ENCODE results near the gene MYNN.

Gene MYNN

GRCh38 chr3:169836078-169836941, 63.1 kb downstream of the MYNN start:
- no peak for DNase-seq

GRCh38 chr3:169836942-169837275, 63.7 kb downstream of the MYNN start:
- no peak for DNase-seq

GRCh38 chr3:169838511-169839030, 65.4 kb downstream of the MYNN start:
- DNase-seq: no peak

Measured in RPMI8226 (cell line).